ENCODE results near the gene CIRBP. TPM values are rescaled to one million over a fixed set of nuclear protein-coding genes. Genes with fewer than 3 reads are reported as not detected.

CIRBP gene
- total RNA-seq, 2 experiments from 2014 or later = 161 to 180 TPM

GRCh38 chr19:1285737-1286360, 16.7 kb downstream of the CIRBP start, which contains the start of gene EFNA2:
Gene EFNA2, plus strand, starts transcription at chr19:1285873. Its CDS starts 296 bp downstream, at chr19:1286169.
- Mint-ChIP-seq H3K27me3 (peaks cover 25% of the 10 kb centered on the region), H3K4me3 (peak within 1 kb of the TSS; percentile 43), H3K36me3 (ENCODE audit: low read depth) (no peaks in the 10 kb centered on the region), H3K9me3 (no peaks in the 10 kb centered on the region), H3K4me1 (ENCODE audit: low read depth) (peaks cover 2% of the 10 kb centered on the region), H3K27ac (no peak within 1 kb of the TSS)
- CTCF ChIA-PET = no interaction called here
- POLR2A ChIA-PET = no interaction called here
- DNase-seq (no peak), ATAC-seq (no peak)
- intact Hi-C loops (cut with micrococcal nuclease) = no loop called here
- no peak for TF ChIP-seq CTCF (IDR thresholded peaks at IDR 0.05)

GRCh38 chr19:1286487-1287353, 17.6 kb downstream of the CIRBP start:
- POLR2A ChIA-PET = no interaction called here
- ATAC-seq = no peak

GRCh38 chr19:1287354-1288225, 18.5 kb downstream of the CIRBP start:
- no peak overlapping the region for H3K4me3 Mint-ChIP-seq
- H3K9me3 Mint-ChIP-seq = no peaks in the 10 kb centered on the region
- ATAC-seq (no peak), DNase-seq (no peak)
- TF ChIP-seq CTCF (IDR thresholded peaks at IDR 0.05) = no peak
- ChIA-PET CTCF (no interaction called here), POLR2A (no interaction called here)
- no peaks in the 10 kb centered on the region for H3K36me3 Mint-ChIP-seq (ENCODE audit: low read depth)
- peaks cover 29% of the 10 kb centered on the region for H3K27me3 Mint-ChIP-seq
- H3K4me1 Mint-ChIP-seq (ENCODE audit: low read depth) = peaks cover 2% of the 10 kb centered on the region
- intact Hi-C loops (cut with micrococcal nuclease) = no loop called here
- H3K27ac Mint-ChIP-seq = no peak overlapping the region

More at GRCh38 chr19:1286487-1287353, 17.6 kb downstream of the CIRBP start:
- no peaks in the 10 kb centered on the region for H3K36me3 Mint-ChIP-seq (ENCODE audit: low read depth)
- no peak overlapping the region for H3K27ac Mint-ChIP-seq
- H3K4me3 Mint-ChIP-seq = peak overlapping the region; percentile 43
- DNase-seq = no peak
- H3K27me3 Mint-ChIP-seq = peaks cover 25% of the 10 kb centered on the region
- TF ChIP-seq CTCF (IDR thresholded peaks at IDR 0.05) = no peak
- intact Hi-C loops (cut with micrococcal nuclease) = no loop called here
- peaks cover 2% of the 10 kb centered on the region for H3K4me1 Mint-ChIP-seq (ENCODE audit: low read depth)
- CTCF ChIA-PET = no interaction called here
- no peaks in the 10 kb centered on the region for H3K9me3 Mint-ChIP-seq

GRCh38 chr19:1288226-1288612, 19.1 kb downstream of the CIRBP start:
- no peak for ATAC-seq
- Mint-ChIP-seq H3K36me3 (ENCODE audit: low read depth) (no peaks in the 10 kb centered on the region), H3K4me1 (ENCODE audit: low read depth) (peaks cover 2% of the 10 kb centered on the region), H3K4me3 (no peak overlapping the region), H3K27me3 (peaks cover 30% of the 10 kb centered on the region), H3K9me3 (no peaks in the 10 kb centered on the region), H3K27ac (no peak overlapping the region)
- intact Hi-C loops (cut with micrococcal nuclease) = no loop called here
- no peak for TF ChIP-seq CTCF (IDR thresholded peaks at IDR 0.05)
- POLR2A ChIA-PET = no interaction called here
- CTCF ChIA-PET = no interaction called here
- DNase-seq = no peak
